Liver (tissue), 9 donors: ENCODE results near the gene USP9Y. TPM values are rescaled to one million over a fixed set of nuclear protein-coding genes. Genes with fewer than 3 reads are reported as not detected.

Source experiments
- DNase-seq: peaks from one replicate; pipeline ENCODE4 v3.0.0-alpha.2; 2017; ENCODE audit warnings: low spot score
- H3K27ac ChIP-seq, 2 donors: one replicate each; pipeline ENCODE4 v1.7.0; 2013; ENCODE audit warnings: inconsistent platforms in 2 of 2, low read length in 2 of 2, control low read depth in 1 of 2, low read depth in 1 of 2, mild to moderate bottlenecking in 1 of 2
- H3K27me3 ChIP-seq, 4 donors: one replicate each; pipeline versions ENCODE4 v1.6.1 to v1.7.0; 2013; ENCODE audit warnings: low read length in 3 of 4, inconsistent platforms in 1 of 4, mild to moderate bottlenecking in 1 of 4, moderate library complexity in 1 of 4; ENCODE audit not compliant: control insufficient read depth in 4 of 4, insufficient read depth in 4 of 4
- H3K36me3 ChIP-seq, 4 donors: one replicate each; pipeline versions ENCODE4 v1.6.1 to v1.7.0; 2013; ENCODE audit warnings: low read length in 3 of 4, mild to moderate bottlenecking in 3 of 4, low read depth in 1 of 4, moderate library complexity in 1 of 4; ENCODE audit not compliant: control insufficient read depth in 4 of 4, insufficient read depth in 3 of 4
- H3K4me1 ChIP-seq, 4 donors: one replicate each; pipeline versions ENCODE4 v1.6.1 to v1.7.0; 2013; ENCODE audit warnings: low read length in 3 of 4, mild to moderate bottlenecking in 3 of 4, moderate library complexity in 1 of 4; ENCODE audit not compliant: control insufficient read depth in 4 of 4, insufficient read depth in 4 of 4
- H3K4me3 ChIP-seq, 3 donors: one replicate each; pipeline versions ENCODE4 v1.6.1 to v1.7.0; 2013; ENCODE audit warnings: low read length in 3 of 3, control low read depth in 1 of 3, low read depth in 1 of 3, mild to moderate bottlenecking in 1 of 3
- H3K9ac ChIP-seq, 2 donors: one replicate each; pipeline ENCODE4 v1.7.0; 2013; ENCODE audit warnings: low read length in 2 of 2, mild to moderate bottlenecking in 2 of 2, moderate library complexity in 2 of 2, control low read depth in 1 of 2, low read depth in 1 of 2
- H3K9me3 ChIP-seq, 4 donors: one replicate each; pipeline versions ENCODE4 v1.6.1 to v1.7.0; 2013; ENCODE audit warnings: low read length in 3 of 4; ENCODE audit not compliant: control insufficient read depth in 4 of 4
- ATF3 ChIP-seq: IDR thresholded peaks from 2 replicates; pipeline ENCODE4 v1.6.1; 2016; ENCODE audit warnings: antibody characterized with exemption
- EGR1 ChIP-seq, 2 donors: IDR thresholded peaks; 2 replicates each; pipeline ENCODE4 v1.6.1; 2016 to 2018; ENCODE audit warnings: antibody characterized with exemption in 2 of 2, low read depth in 2 of 2
- FOXA1 ChIP-seq: IDR thresholded peaks from 2 replicates; pipeline ENCODE4 v1.6.1; 2016; ENCODE audit warnings: antibody characterized with exemption
- FOXA2 ChIP-seq: IDR thresholded peaks from 2 replicates; pipeline ENCODE4 v1.6.1; 2016; ENCODE audit warnings: antibody characterized with exemption
- GABPA ChIP-seq, 2 donors: IDR thresholded peaks in 1 of 2; conservative IDR thresholded peaks in 1 of 2; 2 replicates each; pipeline ENCODE4 v1.6.1; 2016; ENCODE audit warnings: antibody characterized with exemption in 2 of 2, mild to moderate bottlenecking in 1 of 2, moderate library complexity in 1 of 2
- HNF4A ChIP-seq, 2 donors: conservative IDR thresholded peaks; 2 replicates each; pipeline ENCODE4 v1.6.1; 2016; ENCODE audit warnings: antibody characterized with exemption in 2 of 2, mild to moderate bottlenecking in 2 of 2
- HNF4G ChIP-seq: IDR thresholded peaks from 2 replicates; pipeline ENCODE4 v1.6.1; 2016; ENCODE audit warnings: antibody characterized with exemption
- JUND ChIP-seq, 2 donors: IDR thresholded peaks; 2 replicates each; pipeline ENCODE4 v1.6.1; 2016; ENCODE audit warnings: antibody characterized with exemption in 2 of 2
- MAX ChIP-seq: IDR thresholded peaks from 2 replicates; pipeline ENCODE4 v1.6.1; 2016; ENCODE audit warnings: antibody characterized with exemption
- NR2F2 ChIP-seq: IDR thresholded peaks from 2 replicates; pipeline ENCODE4 v1.6.1; 2016; ENCODE audit warnings: antibody characterized with exemption
- RAD21 ChIP-seq, 2 donors: IDR thresholded peaks; 2 replicates each; pipeline ENCODE4 v1.6.1; 2016; ENCODE audit warnings: antibody characterized with exemption in 2 of 2, mild to moderate bottlenecking in 2 of 2
- RXRA ChIP-seq, 2 donors: IDR thresholded peaks; 2 replicates each; pipeline ENCODE4 v1.6.1; 2017 to 2018; ENCODE audit warnings: antibody characterized with exemption in 2 of 2, mild to moderate bottlenecking in 1 of 2
- SP1 ChIP-seq: IDR thresholded peaks from 2 replicates; pipeline ENCODE4 v1.6.1; 2018; ENCODE audit warnings: antibody characterized with exemption, mild to moderate bottlenecking
- TAF1 ChIP-seq: conservative IDR thresholded peaks from 2 replicates; pipeline ENCODE4 v1.6.1; 2016; ENCODE audit warnings: antibody characterized with exemption, mild to moderate bottlenecking
- YY1 ChIP-seq: IDR thresholded peaks from 2 replicates; pipeline ENCODE4 v1.6.1; 2016; ENCODE audit warnings: antibody characterized with exemption, mild to moderate bottlenecking
- ZBTB33 ChIP-seq: IDR thresholded peaks from 2 replicates; pipeline ENCODE4 v1.6.1; 2016; ENCODE audit warnings: antibody characterized with exemption
- WGBS: extraction: QIAGEN DNeasy Blood & Tissue Kit; methylation state at CpG from one replicate; pipeline ENCODE4 v1.1.7; 2013; 5-methylcytosine and 5-hydroxymethylcytosine counted together
- polyA plus RNA-seq, 2 donors: library from polyadenylated mRNA; stranded (reverse) in 1 of 2; unstranded in 1 of 2; fragments of 200-250 nt in 1 of 2; fragments of >200 nt in 1 of 2; fragmentation: Nextera tagmentation in 1 of 2; extraction: Ambion mirVana in 1 of 2; gene quantifications; one replicate each; pipeline versions ENCODE4 v1.2.1 to v1.2.3, GENCODE V29; 2013 to 2015
- total RNA-seq, 2 donors: library from RNA; depleted of rRNA; stranded (reverse); fragments of >200 nt; gene quantifications; one replicate each; pipeline ENCODE4 v1.2.3, GENCODE V29; 2014
- TF ChIP-seq, protein P1 (sequence below): fragments of 150-350 bp; IDR thresholded peaks from 2 replicates; pipeline ENCODE4 v1.5.1; 2017; ENCODE audit warnings: improper control_type of control experiment, low read depth, low read length; ENCODE audit not compliant: missing input control
- TF ChIP-seq, protein P2 (sequence below): IDR thresholded peaks from 2 replicates; pipeline ENCODE4 v1.6.1; 2016; ENCODE audit warnings: antibody characterized with exemption, mild to moderate bottlenecking
- donor health status: healthy.
- donor health status: healthy.
- donor health status: healthy.
- donor health status: healthy.
- donor health status: healthy.

The USP9Y gene
- total and polyA plus RNA-seq, 4 donors = 3.7 to 10.1 TPM; not detected in 2

DNA sequence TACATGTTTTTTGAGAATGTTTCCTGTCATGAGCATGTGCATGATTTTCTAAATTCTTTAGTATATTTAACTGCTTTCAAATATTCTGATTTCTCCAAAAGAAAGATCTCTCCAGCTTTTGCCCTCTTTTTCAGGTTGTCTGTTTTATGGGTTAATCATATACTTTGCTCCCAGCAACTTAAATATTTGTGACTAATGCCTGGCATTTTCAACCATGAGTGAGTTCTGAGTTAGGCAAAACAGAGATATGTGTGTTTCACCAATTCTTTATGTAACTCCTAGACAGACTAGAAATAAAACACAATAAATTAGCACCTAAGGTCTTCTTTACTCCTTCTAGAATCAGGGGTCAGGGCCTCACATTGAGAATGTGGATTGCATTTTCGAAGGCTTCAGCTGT, 107.0 kb downstream of the USP9Y start:
- no peak for DNase-seq
- 100% methylated on average over 1 of the region's 1 CpG for WGBS
- no peak overlapping the region for H3K9ac ChIP-seq
- no peak overlapping the region for H3K4me3 ChIP-seq
- H3K36me3 ChIP-seq = no peaks in the 10 kb centered on the region
- no peaks in the 10 kb centered on the region for H3K9me3 ChIP-seq
- no peaks in the 10 kb centered on the region for H3K4me1 ChIP-seq
- no peak for TF ChIP-seq MAX
- TF ChIP-seq, protein P1, sequence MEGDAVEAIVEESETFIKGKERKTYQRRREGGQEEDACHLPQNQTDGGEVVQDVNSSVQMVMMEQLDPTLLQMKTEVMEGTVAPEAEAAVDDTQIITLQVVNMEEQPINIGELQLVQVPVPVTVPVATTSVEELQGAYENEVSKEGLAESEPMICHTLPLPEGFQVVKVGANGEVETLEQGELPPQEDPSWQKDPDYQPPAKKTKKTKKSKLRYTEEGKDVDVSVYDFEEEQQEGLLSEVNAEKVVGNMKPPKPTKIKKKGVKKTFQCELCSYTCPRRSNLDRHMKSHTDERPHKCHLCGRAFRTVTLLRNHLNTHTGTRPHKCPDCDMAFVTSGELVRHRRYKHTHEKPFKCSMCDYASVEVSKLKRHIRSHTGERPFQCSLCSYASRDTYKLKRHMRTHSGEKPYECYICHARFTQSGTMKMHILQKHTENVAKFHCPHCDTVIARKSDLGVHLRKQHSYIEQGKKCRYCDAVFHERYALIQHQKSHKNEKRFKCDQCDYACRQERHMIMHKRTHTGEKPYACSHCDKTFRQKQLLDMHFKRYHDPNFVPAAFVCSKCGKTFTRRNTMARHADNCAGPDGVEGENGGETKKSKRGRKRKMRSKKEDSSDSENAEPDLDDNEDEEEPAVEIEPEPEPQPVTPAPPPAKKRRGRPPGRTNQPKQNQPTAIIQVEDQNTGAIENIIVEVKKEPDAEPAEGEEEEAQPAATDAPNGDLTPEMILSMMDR = no peak
- TF ChIP-seq RAD21 (IDR thresholded peaks at IDR 0.05) = no peak
- TF ChIP-seq YY1 = no peak
- TF ChIP-seq HNF4G = no peak
- TF ChIP-seq ZBTB33 = no peak
- no peak for TF ChIP-seq RXRA (IDR thresholded peaks at IDR 0.05)
- no peak for TF ChIP-seq GABPA (IDR thresholded peaks at IDR 0.05 in 1 of 2, conservative IDR thresholded peaks at IDR 0.05 in 1 of 2)
- TF ChIP-seq FOXA1 = no peak
- TF ChIP-seq HNF4A (conservative IDR thresholded peaks at IDR 0.05) = no peak
- TF ChIP-seq ATF3 = no peak
- TF ChIP-seq FOXA2 = no peak
- TF ChIP-seq JUND (IDR thresholded peaks at IDR 0.05) = no peak
- no peak for TF ChIP-seq SP1
- TF ChIP-seq TAF1 = no peak
- no peak for TF ChIP-seq NR2F2
- TF ChIP-seq, protein P2, sequence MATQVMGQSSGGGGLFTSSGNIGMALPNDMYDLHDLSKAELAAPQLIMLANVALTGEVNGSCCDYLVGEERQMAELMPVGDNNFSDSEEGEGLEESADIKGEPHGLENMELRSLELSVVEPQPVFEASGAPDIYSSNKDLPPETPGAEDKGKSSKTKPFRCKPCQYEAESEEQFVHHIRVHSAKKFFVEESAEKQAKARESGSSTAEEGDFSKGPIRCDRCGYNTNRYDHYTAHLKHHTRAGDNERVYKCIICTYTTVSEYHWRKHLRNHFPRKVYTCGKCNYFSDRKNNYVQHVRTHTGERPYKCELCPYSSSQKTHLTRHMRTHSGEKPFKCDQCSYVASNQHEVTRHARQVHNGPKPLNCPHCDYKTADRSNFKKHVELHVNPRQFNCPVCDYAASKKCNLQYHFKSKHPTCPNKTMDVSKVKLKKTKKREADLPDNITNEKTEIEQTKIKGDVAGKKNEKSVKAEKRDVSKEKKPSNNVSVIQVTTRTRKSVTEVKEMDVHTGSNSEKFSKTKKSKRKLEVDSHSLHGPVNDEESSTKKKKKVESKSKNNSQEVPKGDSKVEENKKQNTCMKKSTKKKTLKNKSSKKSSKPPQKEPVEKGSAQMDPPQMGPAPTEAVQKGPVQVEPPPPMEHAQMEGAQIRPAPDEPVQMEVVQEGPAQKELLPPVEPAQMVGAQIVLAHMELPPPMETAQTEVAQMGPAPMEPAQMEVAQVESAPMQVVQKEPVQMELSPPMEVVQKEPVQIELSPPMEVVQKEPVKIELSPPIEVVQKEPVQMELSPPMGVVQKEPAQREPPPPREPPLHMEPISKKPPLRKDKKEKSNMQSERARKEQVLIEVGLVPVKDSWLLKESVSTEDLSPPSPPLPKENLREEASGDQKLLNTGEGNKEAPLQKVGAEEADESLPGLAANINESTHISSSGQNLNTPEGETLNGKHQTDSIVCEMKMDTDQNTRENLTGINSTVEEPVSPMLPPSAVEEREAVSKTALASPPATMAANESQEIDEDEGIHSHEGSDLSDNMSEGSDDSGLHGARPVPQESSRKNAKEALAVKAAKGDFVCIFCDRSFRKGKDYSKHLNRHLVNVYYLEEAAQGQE = no peak
- no peak for TF ChIP-seq EGR1 (IDR thresholded peaks at IDR 0.05; ENCODE audit: low read depth in 2 of 2)
- H3K27me3 ChIP-seq = no peaks in the 10 kb centered on the region
- H3K27ac ChIP-seq = no peak overlapping the region
